GM21381 (cell line): ENCODE data around the gene SPTBN5.

Experiments used
- ATAC-seq: cut with Tn5 transposase; IDR thresholded peaks from one replicate; pipeline ENCODE4 v1.9.1; 2021; ENCODE audit warnings: mild to moderate bottlenecking, moderate library complexity; ENCODE audit not compliant: unreplicated experiment

The SPTBN5 gene

DNA sequence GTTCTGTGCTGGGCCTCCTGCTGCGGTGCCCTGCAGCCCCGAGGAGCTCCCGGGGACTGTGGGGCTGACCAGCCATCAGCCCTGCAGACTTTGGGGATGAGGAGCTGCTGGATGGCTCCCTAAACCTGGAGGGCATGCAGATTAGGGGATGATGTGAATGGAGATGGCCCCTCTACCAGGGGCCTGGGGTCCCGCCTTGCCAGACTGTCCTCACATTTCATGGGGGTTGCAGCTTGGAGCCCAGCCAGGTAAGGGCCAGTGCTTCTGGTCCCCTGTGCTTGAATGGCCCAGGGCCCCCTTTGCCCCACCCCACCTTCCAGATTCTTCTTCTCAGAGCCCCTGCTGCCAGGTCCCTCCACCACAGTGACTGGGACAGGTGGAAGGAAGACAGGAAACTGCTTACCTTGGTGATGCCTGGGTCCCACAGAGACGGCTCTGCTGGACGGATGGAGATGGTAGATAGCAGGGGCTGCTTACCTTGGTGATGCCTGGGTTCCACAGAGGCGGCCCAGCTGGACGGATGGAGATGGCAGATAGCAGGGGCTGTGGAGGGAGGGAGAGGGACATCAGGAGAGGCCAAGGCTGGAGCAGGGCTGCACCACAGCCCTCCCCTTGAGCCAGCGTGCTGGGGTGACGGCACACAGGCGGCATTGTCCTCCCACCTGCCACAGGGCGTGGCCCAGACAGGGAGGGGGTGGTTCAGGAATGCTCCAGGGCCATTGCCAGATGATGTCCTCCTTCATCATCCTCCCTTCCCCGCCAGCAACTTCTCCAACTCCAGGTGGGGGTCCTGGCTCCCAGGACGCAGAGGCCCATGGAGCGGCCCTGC is at the start of gene SPTBN5:
SPTBN5 (minus strand) TSS at position 632 of the 829 bp plus-strand sequence; CDS start at position 76, 556 bp downstream.
- ATAC-seq = no peak

DNA sequence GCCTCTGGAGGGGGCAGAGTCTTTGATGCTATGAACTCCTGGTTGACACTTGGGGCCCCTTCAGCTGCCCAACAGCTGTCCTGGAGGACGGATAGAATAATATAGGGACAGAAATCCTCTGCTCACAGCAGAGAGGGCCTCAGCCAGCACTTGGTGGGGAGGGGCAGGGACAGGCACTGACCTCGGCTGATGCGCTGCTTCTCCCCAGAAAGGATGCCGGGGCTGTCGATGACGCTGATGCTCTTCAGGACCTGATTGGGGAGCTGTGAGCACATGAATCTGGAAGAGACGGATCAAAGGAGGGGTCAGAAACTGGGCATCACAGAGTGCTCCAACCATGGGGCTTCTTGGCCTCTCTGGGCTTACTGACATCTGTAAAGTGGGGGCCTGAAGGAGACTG is 49.0 kb upstream of the SPTBN5 start:
- no peak for ATAC-seq

DNA sequence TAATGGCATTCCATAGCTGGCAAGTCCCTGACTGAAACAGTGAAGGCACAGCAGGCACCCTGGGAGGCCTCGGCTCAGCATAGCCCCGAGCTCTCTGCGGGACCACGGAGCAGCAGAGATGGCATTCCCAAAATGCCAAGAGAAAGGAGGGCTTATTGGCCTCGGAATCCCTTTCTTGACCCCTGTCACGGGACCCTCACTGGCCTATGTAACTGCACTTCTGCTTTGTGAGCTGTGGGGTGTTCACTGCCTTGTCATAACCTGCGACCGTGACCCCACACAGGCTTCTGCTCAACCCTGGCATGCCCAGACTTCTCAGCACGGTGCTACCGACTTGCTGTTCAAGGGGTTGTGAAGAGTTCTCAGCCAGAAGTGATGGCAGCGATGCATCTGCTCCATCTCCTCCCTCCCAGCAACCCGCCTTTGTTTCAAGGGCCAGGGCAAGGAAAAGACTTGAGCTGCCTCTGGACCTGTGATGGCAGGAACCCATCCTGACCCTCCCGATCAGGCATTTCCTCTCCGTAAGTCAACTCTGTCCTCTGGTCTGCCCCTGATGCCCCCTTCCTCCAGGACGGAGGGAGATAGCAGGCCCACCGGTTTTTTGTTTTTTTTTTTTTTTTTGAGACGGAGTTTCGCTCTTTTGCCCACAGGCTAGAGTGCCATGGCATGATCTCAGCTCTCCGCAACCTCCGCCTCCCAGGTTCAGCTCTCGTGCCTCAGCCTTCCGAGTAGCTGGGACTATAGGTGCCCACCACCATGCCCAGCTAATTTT is 48.0 kb upstream of the SPTBN5 start:
- ATAC-seq = no peak

DNA sequence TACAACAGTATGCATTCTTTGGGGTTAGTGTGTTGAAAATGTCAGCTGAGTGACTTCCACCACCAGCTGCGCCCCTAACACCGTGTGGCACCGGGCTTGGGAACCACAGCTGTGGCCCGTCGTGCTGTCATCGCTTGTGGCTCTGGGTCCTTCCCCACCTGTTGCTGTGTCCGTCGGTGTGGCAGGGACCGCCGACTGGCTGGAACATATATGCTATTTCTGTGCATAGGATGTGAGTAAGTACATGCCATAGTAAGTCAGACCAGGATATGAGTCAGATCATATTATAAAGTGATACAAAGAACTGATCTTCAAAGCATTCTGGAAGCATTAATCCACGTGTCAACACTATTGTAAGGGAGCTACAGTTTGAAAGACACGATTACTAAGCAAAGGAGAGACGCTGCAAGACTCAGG is 46.6 kb upstream of the SPTBN5 start:
- no peak for ATAC-seq

DNA sequence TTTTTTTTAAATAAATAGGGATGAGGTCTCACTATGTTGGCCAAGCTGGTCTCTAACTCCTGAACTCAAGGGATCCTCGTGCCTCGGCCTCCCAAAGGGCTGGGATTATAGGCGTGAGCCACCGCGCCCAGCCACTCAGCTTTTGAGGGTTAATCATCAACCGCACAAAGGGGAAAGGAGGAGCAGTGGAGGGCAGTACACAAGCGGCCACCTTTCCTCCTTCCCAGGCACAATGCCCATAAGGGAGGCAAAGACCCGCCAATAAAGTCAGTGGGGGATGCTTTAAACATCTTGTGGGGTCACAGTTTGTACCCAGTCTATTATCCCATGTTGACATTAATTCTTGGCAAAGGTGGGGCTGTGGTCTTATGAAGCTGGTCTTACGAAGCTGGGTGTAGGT is 46.1 kb upstream of the SPTBN5 start:
- no peak for ATAC-seq

DNA sequence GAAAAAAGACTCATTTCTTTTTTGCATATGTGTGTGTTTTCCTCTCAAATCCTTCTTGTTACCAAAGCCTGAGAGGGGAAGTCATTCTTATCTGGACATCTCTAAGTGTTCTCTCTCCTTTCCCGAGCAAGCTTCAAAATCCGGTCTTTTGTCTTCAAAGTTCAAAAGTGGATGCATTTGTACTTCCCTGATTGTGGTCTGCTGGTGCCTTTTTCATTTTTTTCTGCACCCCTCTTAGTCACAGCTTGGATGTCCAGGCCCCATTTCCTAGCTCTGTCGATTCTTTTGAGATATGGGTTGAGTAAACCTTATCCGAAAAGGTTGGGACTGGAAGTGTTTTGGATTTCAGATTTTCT is 43.7 kb upstream of the SPTBN5 start:
- no peak for ATAC-seq

DNA sequence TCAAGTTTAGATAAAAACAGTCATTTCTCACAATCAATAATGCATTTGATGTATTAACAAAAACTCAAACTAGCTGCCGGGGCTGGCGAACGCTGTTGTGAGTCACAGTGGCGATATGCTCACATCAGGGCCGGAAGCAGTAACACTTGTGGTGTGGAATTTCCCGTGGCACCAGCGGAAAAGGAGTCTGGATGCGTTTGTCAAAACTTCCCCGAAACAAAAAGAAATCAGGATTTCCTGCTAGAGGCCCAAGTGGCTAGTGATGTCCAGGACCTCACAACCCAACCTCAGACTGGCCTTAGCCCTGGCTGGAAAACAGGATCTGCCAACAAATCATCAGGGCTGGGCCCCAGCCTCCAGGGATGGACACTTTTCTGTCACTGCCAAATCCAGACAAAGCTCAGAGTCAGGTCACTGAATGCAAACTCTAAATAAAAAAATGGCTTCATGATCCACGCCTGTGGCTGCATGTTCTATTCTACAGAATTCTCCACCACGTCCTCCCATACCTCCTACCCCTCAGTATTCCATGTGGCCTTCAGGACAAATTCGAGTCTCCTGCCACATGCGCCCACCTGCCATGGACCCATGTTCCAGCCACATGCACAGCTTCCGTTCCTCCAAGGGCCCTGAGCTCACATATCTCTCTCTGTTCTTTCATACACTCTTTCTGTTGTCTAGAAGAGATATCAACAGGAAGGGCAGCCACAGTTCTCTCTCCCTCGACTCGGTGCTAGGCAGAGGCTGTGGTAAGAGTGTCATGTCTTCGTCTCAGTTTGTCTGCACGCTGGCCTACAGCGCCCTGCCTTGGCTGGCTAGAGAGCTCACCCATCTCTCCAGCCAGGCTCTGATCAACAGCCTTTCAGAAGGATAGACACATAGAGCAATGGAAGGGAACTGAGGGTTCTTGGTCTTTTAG is 43.1 kb upstream of the SPTBN5 start:
- no peak for ATAC-seq

DNA sequence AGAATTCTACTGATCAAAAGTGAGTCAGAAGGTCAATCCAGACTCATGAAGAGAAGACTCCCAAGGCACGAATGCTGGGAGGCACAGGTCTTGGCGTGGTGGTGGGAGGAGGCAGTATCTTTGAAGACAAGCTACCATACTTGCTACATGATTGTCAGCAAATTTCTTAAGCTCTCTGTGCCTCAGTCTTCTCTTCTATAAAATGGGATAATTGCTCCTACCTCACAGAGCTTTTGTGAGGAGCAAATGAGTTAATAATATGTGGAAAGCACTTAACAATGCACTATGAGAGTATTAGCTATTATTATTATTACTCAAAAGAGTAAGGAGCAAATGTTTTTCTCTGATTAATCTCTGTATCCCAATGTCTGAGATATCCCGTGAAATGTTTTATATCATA is 42.3 kb upstream of the SPTBN5 start:
- no peak for ATAC-seq

DNA sequence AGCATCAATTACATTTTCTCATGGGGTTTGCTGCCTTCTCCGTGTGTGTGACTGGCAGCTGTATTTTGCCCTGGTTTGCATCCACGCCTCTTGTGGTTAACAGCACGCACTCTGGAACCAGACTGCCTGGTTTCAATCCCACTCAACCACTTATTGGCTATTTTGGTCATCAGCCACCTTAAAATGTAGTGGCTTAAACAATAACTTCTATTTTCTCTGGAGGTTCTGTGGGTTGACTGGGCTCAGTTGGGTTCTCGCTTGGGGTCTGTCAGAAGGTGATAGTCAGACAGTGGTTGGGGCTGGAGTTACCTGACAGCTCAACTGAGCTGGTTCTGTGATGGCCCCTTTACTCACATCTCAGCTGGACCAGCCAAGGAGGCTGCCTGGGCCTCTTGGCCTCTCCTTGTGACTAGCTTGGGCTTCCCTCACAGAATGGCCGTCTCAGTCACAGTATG is 41.7 kb upstream of the SPTBN5 start:
- ATAC-seq = no peak

DNA sequence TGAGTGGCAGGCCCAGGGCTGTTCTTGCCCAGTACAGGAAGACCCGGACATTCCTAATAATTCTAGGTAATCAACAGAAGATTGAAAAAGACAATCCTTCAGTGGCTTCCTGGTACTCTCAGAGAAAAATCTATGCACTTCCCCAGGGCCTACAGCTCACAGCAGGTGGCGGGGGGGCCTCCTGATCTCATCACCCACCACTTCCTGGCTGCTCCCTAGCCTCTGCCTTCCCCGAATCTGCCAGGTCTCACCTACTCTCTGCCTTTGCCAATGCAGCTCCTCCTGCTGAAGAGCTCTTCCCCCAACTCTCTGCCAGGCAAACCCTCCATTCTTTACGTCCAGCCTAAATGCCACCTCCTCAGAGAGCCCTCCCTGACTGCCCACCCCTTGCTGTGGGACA is 41.0 kb upstream of the SPTBN5 start:
- no peak for ATAC-seq

DNA sequence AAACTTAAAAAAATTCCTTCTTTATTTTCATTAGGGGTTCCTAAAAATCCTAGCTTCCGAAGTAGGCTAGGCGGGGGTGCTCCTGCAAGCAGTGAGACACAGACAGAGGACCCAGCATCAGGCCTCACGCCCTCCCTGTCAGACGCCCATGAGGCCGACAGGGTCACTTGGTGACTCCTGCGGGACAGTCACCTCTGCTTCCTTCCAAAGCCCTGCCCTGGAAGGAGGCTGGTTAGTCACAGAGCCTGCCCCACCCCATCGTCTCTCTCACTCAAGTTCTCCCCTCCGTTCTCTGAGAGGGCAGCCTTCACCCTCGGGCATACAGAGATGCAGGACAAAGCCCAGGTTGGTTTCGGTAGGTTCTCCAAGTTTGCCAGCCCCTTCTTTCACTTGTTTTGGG is 39.9 kb upstream of the SPTBN5 start:
- ATAC-seq = no peak

DNA sequence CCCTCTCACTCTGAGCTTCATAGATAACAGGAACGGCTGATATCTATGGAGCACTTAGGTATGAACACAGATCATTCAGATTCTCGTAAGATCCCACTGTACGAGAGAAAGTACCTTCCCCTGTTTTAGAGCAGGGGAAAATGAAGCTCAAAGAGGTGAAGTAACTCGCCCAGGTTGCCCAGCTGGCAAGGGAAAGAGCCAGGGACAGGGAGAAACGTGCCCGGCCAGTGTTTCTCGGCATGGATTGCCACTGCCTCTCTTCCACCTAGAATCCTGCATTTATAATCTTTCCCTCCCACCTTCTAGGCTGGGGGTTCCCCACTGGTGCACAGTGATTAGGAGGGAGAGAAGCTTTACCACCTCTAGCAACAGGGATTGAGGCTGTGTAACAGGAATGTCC is 39.5 kb upstream of the SPTBN5 start:
- ATAC-seq = no peak

DNA sequence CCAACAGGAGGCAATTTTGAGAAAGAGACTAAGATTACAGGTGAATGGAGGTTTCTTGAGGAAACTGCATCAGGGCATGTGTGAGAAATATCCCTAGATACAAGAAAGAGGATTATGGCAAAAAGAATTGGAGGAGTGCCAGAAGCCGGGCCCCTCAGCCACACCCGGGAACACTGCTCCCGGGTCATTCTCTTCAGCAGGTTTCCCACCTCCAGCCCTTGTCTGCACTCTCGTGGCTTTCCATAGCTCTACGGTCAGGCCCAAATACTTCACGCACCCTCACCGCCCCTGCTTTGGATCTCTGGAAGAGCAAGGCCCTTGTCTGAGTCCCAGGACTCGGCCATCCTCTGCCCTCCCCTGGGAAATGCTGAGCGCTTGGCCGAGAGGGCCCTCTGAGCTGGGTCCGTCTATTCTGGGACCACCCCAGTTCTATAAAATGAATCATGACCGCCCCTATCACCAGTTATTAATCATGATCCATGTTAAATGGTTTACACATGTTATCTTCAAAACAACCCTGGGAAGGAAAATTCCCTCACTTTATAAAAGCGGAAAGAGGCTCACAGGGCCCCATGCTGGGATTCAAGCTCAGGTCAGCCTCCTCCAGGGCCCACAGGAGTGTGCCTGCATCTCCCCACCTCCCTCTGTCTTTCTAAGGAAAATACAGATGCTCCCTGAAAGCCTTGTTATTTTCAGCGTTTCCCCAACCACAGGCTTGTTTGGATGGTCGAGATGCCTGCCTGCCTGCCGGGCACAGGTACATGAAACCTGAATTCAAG is 38.8 kb upstream of the SPTBN5 start:
- ATAC-seq = no peak

DNA sequence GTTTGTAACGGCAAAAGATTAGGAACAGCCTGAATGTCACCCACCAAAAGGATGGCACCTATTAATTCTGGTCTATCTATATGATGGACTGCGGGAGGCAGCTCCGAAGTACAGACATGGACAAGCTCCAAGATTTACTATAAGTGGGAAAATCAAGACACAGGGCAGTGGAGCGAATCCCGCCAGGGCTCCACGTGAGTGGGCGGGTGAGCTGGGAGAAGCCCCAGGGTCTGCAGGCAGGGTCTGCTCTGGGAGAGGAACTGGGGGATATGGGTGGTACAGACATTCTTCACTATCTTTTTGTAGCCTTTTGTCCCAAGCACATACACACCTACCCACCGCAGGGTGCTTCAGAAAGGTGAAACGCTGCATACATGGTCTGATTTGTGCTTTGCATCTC is 38.2 kb upstream of the SPTBN5 start:
- no peak for ATAC-seq

DNA sequence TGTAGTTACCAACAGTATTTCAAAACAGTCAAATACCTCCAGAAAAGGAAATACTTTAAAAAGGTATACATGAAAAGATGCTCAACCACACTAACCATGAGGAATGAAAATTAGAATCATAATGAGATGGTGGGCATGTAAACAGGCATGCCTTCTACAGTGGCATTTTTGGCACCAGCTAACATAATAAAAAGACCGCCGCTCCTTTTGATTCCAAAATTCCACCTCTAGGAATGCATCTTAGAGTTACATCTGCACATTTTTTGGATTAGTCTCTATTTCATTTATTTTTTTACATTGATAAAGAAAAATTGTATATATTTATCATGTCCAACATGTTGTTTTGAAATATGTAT is 37.0 kb upstream of the SPTBN5 start:
- no peak for ATAC-seq

DNA sequence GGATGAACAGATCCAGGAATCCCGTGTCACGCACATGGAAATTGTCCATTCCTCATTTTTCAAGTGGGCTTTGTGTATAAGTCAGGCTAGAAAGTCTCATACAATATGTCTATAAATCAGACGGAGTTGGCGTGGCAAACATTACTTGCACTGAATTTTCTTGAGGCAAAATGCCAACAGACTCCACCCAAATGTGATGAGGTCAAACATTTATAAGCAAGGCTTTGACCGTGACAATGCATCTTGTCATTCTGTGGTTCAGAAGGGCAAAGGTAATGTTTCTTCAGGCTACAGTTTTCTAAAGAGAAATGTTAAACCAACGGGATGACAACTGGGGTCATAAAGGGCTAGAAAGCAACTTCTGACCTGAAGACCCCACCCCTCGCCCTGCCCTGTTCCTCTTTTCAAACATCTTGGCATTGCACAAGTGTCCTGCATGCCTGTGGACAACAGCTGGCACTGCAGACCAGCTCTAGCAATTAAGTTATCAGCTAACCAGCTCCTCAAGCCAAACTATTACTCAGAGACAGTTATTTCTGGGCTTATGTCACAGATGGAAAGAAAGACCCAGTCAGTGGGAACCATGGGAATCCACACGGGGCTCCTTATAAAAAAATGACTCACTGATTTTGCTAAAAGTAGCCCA is 36.5 kb upstream of the SPTBN5 start:
- ATAC-seq = no peak

DNA sequence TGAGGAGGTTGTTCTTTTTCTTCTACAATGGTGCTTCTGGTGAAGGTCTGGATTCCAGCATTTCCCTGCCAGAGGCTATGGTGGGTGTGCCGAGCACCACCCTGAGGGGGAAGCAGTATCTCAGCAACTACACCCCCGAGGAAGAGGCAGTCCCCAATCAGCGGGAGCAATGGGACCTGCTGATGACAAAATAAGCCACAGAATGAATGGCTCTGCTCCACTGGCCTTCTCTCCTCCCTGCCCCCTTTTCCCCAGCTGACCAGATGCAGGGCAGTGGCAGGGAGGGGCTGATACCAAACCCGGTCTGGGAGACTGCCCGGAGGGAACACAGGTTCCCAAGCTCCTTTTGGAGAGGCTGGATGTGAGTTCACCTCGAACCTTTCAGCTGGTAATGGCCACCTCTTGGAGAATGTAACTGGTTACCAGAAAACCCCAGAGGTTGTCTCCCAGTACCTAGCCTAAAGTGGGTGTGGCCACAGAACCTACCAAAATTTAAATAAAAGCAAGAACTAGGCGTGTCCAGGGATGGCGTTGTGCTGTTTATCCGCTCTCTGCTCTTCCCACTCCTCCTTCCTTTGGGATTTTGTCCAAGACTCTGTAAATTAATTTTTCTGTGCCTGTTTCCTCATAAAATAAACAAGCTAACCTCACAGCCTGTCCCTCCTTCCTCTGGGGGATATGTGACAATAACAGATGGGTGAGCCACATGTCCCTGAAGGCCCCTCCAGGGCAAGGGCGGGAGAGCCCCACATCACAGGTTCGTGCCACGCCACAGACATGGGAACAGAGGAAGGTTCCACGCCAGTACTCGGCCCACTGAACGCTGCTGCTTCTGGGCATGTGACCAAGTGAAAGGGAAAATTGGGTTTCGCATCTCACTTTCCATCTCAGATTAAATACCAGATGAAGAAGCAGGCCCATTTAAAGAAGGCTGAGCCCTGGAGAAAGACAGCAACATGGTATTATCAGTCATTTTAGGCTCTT is 35.1 kb upstream of the SPTBN5 start:
- ATAC-seq = peak; percentile 72

DNA sequence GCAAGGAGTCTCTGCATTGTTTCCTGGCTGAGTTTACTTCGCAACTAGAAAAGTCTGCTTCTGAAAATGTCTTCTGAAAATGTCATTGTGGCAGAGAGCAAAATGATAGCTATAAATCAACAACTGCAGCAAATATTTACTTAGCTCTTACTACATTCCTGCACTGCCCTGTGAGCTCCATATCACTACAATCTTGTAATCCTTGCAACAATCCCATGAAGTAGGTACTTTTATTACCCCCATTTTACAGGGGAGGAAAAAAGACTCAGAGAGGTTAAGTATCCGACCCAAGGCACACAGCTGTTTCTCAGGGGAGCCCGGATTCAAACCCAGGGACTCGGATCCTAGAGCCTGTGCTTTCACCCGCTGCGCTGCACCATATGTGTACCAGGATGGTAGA is 34.2 kb upstream of the SPTBN5 start:
- no peak for ATAC-seq

DNA sequence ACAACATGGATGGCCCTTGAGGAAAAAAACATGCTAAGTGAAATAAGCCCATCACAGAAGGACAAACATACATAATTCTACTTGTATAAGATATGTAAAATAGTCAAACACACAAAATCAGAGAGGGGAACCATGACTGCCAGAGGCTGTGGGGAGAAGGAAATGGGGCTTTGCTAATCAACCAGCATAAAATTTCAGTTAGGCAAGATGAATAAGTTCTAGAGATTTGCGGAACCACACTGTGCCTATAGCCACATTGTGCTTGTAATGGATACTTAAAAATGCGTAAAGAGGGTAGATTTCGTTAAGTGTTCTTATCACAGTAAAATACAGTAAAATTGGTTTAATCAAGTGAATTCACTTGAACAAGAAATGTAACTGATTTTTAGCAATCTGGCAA is 33.7 kb upstream of the SPTBN5 start:
- no peak for ATAC-seq
